AG04449 (cell line): ENCODE results near the gene MRPL36.

ENCODE experiments used
- CTCF ChIA-PET: fragments of 350-600 bp; formaldehyde crosslinking; extraction: SDS; loops from one replicate; lab custom pipeline; 2021; ENCODE audit warnings: antibody characterized with exemption; lab: Yijun Ruan, JAX
- POLR2A ChIA-PET: fragments of 400-600, 350-600 bp; formaldehyde crosslinking; extraction: SDS; loops from one replicate; lab custom pipeline; 2020; ENCODE audit warnings: antibody characterized with exemption, inconsistent platforms; lab: Yijun Ruan, JAX
- DNase-seq: peaks from one replicate; pipeline ENCODE4 v3.0.0-alpha.2; 2010; ENCODE audit warnings: low read depth, low spot score
- H3K4me3 ChIP-seq: 2 replicates; pipeline ENCODE4 v1.5.1; 2011; ENCODE audit warnings: low read depth, mild to moderate bottlenecking, control low read depth, low read length
- TF ChIP-seq, protein P1 (sequence below): IDR thresholded peaks from one replicate; pipeline ENCODE4 v1.5.1; 2011; ENCODE audit warnings: mild to moderate bottlenecking, moderate library complexity, low read length, control low read depth, inconsistent platforms; ENCODE audit not compliant: insufficient read depth; ENCODE audit errors: missing control alignments

The MRPL36 gene

DNA sequence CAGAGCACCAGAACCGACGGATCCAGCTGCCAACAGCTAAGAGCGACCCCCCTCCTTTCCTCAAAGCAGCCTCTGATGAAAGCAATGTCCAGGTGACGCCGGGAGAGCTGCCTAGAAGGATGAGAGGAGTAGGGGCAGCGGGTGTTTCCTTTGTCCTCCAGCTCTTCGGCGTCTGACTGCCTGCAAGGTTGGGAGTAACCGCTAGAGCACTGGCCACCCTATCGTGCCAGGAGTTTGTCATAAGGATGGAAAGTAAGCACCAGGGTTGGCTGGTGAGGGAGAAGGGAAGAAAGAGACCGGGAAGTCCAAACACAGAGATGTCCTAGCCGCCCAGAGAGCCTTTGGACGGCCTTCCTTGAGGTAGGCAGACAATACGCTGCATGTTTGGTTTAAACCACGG, 10.8 kb downstream of the MRPL36 start:
- TF ChIP-seq, protein P1, sequence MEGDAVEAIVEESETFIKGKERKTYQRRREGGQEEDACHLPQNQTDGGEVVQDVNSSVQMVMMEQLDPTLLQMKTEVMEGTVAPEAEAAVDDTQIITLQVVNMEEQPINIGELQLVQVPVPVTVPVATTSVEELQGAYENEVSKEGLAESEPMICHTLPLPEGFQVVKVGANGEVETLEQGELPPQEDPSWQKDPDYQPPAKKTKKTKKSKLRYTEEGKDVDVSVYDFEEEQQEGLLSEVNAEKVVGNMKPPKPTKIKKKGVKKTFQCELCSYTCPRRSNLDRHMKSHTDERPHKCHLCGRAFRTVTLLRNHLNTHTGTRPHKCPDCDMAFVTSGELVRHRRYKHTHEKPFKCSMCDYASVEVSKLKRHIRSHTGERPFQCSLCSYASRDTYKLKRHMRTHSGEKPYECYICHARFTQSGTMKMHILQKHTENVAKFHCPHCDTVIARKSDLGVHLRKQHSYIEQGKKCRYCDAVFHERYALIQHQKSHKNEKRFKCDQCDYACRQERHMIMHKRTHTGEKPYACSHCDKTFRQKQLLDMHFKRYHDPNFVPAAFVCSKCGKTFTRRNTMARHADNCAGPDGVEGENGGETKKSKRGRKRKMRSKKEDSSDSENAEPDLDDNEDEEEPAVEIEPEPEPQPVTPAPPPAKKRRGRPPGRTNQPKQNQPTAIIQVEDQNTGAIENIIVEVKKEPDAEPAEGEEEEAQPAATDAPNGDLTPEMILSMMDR: no peak
- ChIA-PET POLR2A (no interaction called here), CTCF (interaction anchor here (1.6 to 1.7 kb wide), 2 partner anchors 16 to 25 kb away, joined by 3 to 9 read pairs; no protein-coding TSS in a partner anchor)
- H3K4me3 ChIP-seq: no peak overlapping the region
- DNase-seq: no peak

DNA sequence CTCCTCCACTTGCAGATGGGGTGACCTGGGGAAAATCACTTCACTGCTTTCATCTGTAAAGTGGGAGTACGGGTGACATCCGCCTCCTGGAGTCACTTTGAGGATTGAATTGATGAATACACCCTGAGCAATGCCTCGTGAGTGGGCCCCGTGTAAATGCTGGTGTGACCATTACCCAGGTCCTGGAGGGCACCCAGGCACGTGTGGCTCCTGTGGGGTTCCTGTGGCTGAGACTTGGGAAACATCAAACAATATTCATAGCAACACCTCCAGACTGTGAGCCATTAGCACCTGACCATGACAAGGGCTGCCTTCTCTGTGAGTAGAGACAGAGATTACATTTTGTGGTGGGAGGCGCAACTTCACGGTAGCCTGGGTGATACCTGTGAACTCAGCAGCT, 11.4 kb downstream of the MRPL36 start:
- CTCF ChIA-PET: interaction anchor here (1.6 to 1.7 kb wide), 2 partner anchors 15 to 24 kb away, joined by 3 to 9 read pairs; no protein-coding TSS in a partner anchor
- POLR2A ChIA-PET: no interaction called here
- TF ChIP-seq, protein P1: no peak
- H3K4me3 ChIP-seq: no peak overlapping the region
- no peak for DNase-seq

DNA sequence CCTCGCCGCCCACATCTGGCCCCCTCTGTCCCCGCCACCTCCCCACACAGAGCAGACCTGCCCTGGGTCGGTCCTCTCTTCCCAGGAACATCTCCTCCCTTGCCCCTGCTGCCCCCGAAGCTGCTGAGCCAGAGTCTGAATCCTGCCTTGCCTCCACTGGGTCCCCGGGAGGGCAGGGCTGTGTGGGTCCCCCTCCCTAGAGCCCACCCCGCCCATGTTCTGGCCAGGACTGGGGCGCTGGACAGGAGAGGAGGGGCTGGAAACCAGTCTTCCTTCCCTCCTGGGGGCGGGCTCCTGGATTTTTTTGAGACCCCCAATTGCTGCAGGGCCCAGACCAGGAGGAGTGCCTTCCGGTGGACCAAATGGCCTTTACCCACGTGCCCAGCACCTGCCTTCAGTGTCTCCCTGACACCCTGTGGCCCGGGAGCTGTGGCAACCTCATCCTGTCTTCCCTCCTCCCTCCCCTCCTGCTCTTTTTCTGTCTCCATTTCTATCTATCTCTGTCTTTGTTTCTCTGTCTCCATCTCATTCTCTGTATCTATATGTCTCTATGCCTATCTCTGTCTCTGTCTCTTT, 12.1 kb downstream of the MRPL36 start:
- no peak overlapping the region for H3K4me3 ChIP-seq
- POLR2A ChIA-PET: no interaction called here
- CTCF ChIA-PET: interaction anchor here (1.6 to 1.7 kb wide), 2 partner anchors 14 to 23 kb away, joined by 3 to 9 read pairs; no protein-coding TSS in a partner anchor
- no peak for DNase-seq
- TF ChIP-seq, protein P1: no peak

DNA sequence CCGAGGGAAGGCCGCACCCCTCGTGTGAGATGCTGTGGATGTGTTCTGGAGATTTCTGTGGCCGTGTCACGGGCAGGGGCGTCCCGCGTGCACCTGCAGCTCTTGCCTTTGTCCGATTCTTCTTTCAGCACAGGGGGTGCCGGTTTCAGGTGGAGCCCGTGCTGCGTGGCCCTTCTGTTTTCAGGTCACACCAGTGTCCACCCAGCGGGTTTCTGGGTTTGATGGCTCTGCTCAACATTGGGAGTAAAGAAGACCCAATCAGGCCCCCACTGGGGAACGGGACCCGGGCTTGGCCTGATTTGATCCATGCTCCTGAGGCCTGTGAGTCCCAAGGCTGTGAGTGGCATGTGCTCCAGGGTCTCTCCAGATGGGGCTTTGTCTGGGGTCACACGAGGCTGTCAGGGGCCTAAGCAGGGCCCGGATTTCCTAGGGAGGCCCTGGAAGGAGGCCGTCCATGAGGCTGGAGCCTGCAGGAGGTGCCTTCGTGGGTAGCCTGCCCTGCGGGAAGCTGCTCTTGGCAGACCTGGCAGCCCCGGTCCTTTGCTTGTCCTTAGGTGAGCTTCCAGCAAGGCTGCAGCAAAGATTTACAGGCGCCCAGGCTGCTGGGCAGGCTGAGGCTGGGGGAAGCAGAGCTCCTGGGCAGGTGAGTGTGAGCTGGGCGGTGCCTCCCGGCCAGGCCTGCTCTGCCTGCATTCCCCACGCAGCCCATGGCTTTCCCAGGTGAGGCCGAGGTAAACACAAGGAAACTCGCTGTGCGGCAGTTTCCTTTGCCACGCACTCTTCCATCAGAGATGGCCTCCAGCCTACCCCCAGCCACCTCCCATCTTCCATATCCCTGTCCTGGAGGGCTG, 12.8 kb downstream of the MRPL36 start:
- no peak overlapping the region for H3K4me3 ChIP-seq
- POLR2A ChIA-PET: no interaction called here
- no peak for DNase-seq
- TF ChIP-seq, protein P1: no peak
- CTCF ChIA-PET: interaction anchor here (1.3 kb wide), 1 partner anchor 11 kb away, joined by 3 read pairs; no protein-coding TSS in a partner anchor

DNA sequence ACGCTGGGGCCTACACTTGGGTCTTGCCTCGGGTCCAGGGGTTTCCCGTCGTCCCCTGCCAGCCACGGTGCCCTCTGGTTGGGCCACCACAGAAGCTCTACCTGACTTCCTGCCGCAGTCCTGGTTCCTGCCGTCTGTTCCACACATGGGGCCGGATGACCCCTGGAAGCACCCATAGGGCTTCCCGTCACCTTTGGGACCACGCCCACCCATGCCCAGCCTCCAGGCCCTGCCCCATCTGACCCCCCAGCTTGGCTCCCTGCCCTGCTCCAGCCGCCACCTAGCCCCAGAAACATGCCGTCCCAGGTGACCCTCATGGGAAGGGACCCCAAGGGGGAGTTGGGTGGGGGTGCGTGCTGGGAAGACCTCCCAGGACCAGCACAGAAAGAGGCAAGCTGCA, 13.7 kb downstream of the MRPL36 start:
- ChIA-PET CTCF (interaction anchor here (1.0 to 1.3 kb wide), 2 partner anchors 10 to 22 kb away, joined by 3 to 4 read pairs; no protein-coding TSS in a partner anchor), POLR2A (no interaction called here)
- DNase-seq: no peak
- no peak overlapping the region for H3K4me3 ChIP-seq
- TF ChIP-seq, protein P1: no peak

DNA sequence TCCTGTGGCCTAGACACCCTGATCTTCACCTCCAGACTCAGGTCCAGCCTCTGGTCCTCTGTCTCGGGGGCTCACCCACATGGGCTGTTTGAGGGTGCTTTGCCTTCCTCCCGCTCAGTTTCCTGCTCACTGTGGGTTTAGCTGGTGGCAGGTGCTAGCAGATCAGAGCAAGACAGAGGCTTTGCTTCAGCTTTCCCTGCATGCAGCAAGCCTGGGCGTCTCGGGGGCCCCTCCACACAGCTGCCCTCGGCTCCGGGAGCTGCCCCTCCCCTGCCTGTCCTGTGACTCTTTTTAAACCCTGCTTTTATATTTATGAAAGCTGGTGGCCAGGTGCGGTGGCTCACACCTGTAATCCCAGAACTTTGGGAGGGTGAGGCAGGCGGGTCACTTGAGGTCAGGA, 14.6 kb downstream of the MRPL36 start:
- no peak for DNase-seq
- CTCF ChIA-PET: interaction anchor here (1.0 kb wide), 1 partner anchor 22 kb away, joined by 4 read pairs; no protein-coding TSS in a partner anchor
- POLR2A ChIA-PET: no interaction called here
- H3K4me3 ChIP-seq: no peak overlapping the region
- TF ChIP-seq, protein P1: no peak
